H1 (cell line): ENCODE data around the gene DENND1A. TPM values are rescaled to one million over a fixed set of nuclear protein-coding genes. Genes with fewer than 3 reads are reported as not detected.

Source experiments
- CTCF ChIA-PET: fragments of 300-600 bp; sonication (Branson Sonifier 250); formaldehyde crosslinking; loops from one replicate; lab custom pipeline; 2021; ENCODE audit not compliant: partially characterized antibody; lab: Charles Lee
- POLR2A ChIA-PET: fragments of 300-600 bp; sonication (Branson Sonifier 250); formaldehyde crosslinking; loops from one replicate; lab custom pipeline; 2021; ENCODE audit warnings: inconsistent platforms; ENCODE audit not compliant: partially characterized antibody; lab: Charles Lee
- DNase-seq, 2 experiments: peaks; one replicate each; pipeline versions ENCODE4 v3.0.0 to v3.0.0-alpha.2; 2010 to 2022; ENCODE audit warnings: low spot score in 2 of 2, low read depth in 1 of 2, mixed read lengths in 1 of 2
- FAIRE-seq: peaks from 2 replicates; lab custom pipeline; 2011; peaks lifted over from hg19 to GRCh38; lab: Jason Lieb, UNC
- H2AFZ ChIP-seq: 2 replicates; pipeline ENCODE4 v1.8.1; 2012; ENCODE audit warnings: low read length, inconsistent platforms
- H2AK5ac ChIP-seq: 2 replicates; pipeline ENCODE4 v1.6.1; 2013; ENCODE audit warnings: low read depth, low read length
- H2BK120ac ChIP-seq: replicated peaks from 2 replicates; pipeline ENCODE3; 2013; ENCODE audit warnings: low read depth, low read length, inconsistent platforms
- H2BK12ac ChIP-seq: 2 replicates; pipeline ENCODE4 v1.6.1; 2013; ENCODE audit warnings: low read depth, low read length
- H2BK15ac ChIP-seq: 2 replicates; pipeline ENCODE4 v1.6.1; 2013; ENCODE audit warnings: low read length
- H2BK20ac ChIP-seq: 2 replicates; pipeline ENCODE4 v1.6.1; 2013; ENCODE audit warnings: low read length
- H2BK5ac ChIP-seq: 2 replicates; pipeline ENCODE4 v1.6.1; 2013; ENCODE audit warnings: low read depth, low read length
- H3K14ac ChIP-seq: 2 replicates; pipeline ENCODE4 v1.6.1; 2013; ENCODE audit warnings: inconsistent platforms; ENCODE audit not compliant: insufficient read length
- H3K18ac ChIP-seq: 2 replicates; pipeline ENCODE4 v1.6.1; 2013; ENCODE audit warnings: low read length; ENCODE audit errors: extremely low read depth
- H3K23ac ChIP-seq: 2 replicates; pipeline ENCODE4 v1.6.1; 2013; ENCODE audit warnings: inconsistent platforms; ENCODE audit not compliant: insufficient read length
- H3K23me2 ChIP-seq: 2 replicates; pipeline ENCODE4 v1.6.1; 2013; ENCODE audit warnings: low read depth, low read length
- H3K27ac ChIP-seq: 2 replicates; pipeline ENCODE4 v1.6.1; 2011; ENCODE audit warnings: low read depth, low read length, inconsistent platforms
- H3K27me3 ChIP-seq, 4 experiments: replicated peaks in 1 of 4; 1 replicate in 1 of 4; 2 replicates in 3 of 4; pipeline versions ENCODE4 v1.6.1 to v1.8.1; 2011 to 2013; ENCODE audit warnings: low read length in 3 of 4, mild to moderate bottlenecking in 3 of 4, inconsistent platforms in 2 of 4, mixed read lengths in 2 of 4, moderate library complexity in 1 of 4; ENCODE audit not compliant: control insufficient read depth in 3 of 4, insufficient read depth in 3 of 4; ENCODE audit errors: extremely low read depth in 1 of 4
- H3K36me3 ChIP-seq, 4 experiments: 2 replicates each; pipeline versions ENCODE4 v1.6.1 to v1.8.1; 2011 to 2013; ENCODE audit warnings: mild to moderate bottlenecking in 4 of 4, low read length in 3 of 4, moderate library complexity in 2 of 4, control low read depth in 1 of 4, inconsistent platforms in 1 of 4; ENCODE audit not compliant: insufficient read depth in 4 of 4, control insufficient read depth in 2 of 4
- H3K4ac ChIP-seq: replicated peaks from 2 replicates; pipeline ENCODE3; 2013; ENCODE audit warnings: low read length, low read depth, mixed read lengths, inconsistent platforms; ENCODE audit not compliant: insufficient read length
- H3K4me1 ChIP-seq, 4 experiments: replicated peaks in 1 of 4; 1 replicate in 1 of 4; 2 replicates in 3 of 4; pipeline versions ENCODE4 v1.6.1 to v1.8.1; 2011 to 2013; ENCODE audit warnings: low read length in 3 of 4, inconsistent platforms in 2 of 4, mixed read lengths in 1 of 4; ENCODE audit not compliant: insufficient read depth in 4 of 4, control insufficient read depth in 3 of 4
- H3K4me2 ChIP-seq, 2 experiments: 2 replicates each; pipeline versions ENCODE4 v1.6.1 to v1.8.1; 2011 to 2013; ENCODE audit warnings: low read depth in 2 of 2, low read length in 2 of 2, control low read depth in 1 of 2, inconsistent platforms in 1 of 2, mild to moderate bottlenecking in 1 of 2; ENCODE audit not compliant: insufficient read depth in 1 of 2
- H3K4me3 ChIP-seq, 4 experiments: fragments of 200-600, 300-600 bp in 1 of 4; sonication (generic), shearing (Covaris generic), sonication (Bioruptor Twin) in 1 of 4; 2 replicates each; pipeline versions ENCODE4 v1.5.1 to v1.8.1; 2011 to 2016; ENCODE audit warnings: low read length in 4 of 4, low read depth in 3 of 4, control low read depth in 2 of 4, inconsistent platforms in 2 of 4, mild to moderate bottlenecking in 2 of 4, mixed read lengths in 1 of 4, moderate library complexity in 1 of 4; ENCODE audit not compliant: insufficient read depth in 2 of 4; ENCODE audit errors: extremely low read depth in 1 of 4
- H3K56ac ChIP-seq: replicated peaks from 2 replicates; pipeline ENCODE3; 2013; ENCODE audit warnings: low read depth, mild to moderate bottlenecking, mixed read lengths, low read length, inconsistent platforms; ENCODE audit not compliant: insufficient read length
- H3K79me1 ChIP-seq: 2 replicates; pipeline ENCODE4 v1.6.1; 2013; ENCODE audit warnings: low read depth, low read length, control low read depth
- H3K79me2 ChIP-seq, 2 experiments: 2 replicates each; pipeline versions ENCODE4 v1.6.1 to v1.8.1; 2012 to 2013; ENCODE audit warnings: low read length in 2 of 2, mild to moderate bottlenecking in 2 of 2, inconsistent platforms in 1 of 2; ENCODE audit not compliant: insufficient read depth in 2 of 2, control insufficient read depth in 1 of 2
- H3K9ac ChIP-seq, 4 experiments: replicated peaks in 1 of 4; 1 replicate in 1 of 4; 2 replicates in 3 of 4; pipeline versions ENCODE4 v1.6.1 to v1.8.1; 2011 to 2013; ENCODE audit warnings: low read depth in 3 of 4, low read length in 3 of 4, control low read depth in 2 of 4, mild to moderate bottlenecking in 2 of 4, moderate library complexity in 2 of 4, inconsistent platforms in 1 of 4; ENCODE audit errors: extremely low read depth in 1 of 4
- H3K9me3 ChIP-seq, 2 experiments: 2 replicates each; pipeline versions ENCODE4 v1.6.1 to v1.8.1; 2012 to 2013; ENCODE audit warnings: mild to moderate bottlenecking in 2 of 2, moderate library complexity in 2 of 2, control low read depth in 1 of 2, inconsistent platforms in 1 of 2, low read depth in 1 of 2, low read length in 1 of 2, mixed read lengths in 1 of 2; ENCODE audit not compliant: insufficient read depth in 2 of 2
- H4K20me1 ChIP-seq, 2 experiments: replicated peaks in 1 of 2; 2 replicates each; pipeline versions ENCODE3 to v1.8.1; 2011 to 2013; ENCODE audit warnings: inconsistent platforms in 2 of 2, low read length in 2 of 2, mild to moderate bottlenecking in 1 of 2; ENCODE audit not compliant: insufficient read depth in 2 of 2, control insufficient read depth in 1 of 2
- H4K5ac ChIP-seq: 2 replicates; pipeline ENCODE4 v1.6.1; 2013; ENCODE audit warnings: low read length, low read depth, mixed read lengths, inconsistent platforms; ENCODE audit not compliant: insufficient read length
- H4K8ac ChIP-seq: 2 replicates; pipeline ENCODE4 v1.8.0; 2013; ENCODE audit warnings: mild to moderate bottlenecking, moderate library complexity, low read length, inconsistent platforms; ENCODE audit not compliant: insufficient read depth; ENCODE audit errors: extremely low read depth
- H4K91ac ChIP-seq: replicated peaks from 2 replicates; pipeline ENCODE3; 2013; ENCODE audit warnings: low read length, mixed read lengths, inconsistent platforms; ENCODE audit not compliant: insufficient read length
- CTBP2 ChIP-seq: IDR thresholded peaks from 2 replicates; pipeline ENCODE4 v1.7.0; 2011; ENCODE audit warnings: borderline replicate concordance, mild to moderate bottlenecking, moderate library complexity, mixed read lengths, low read length; ENCODE audit not compliant: insufficient read depth, insufficient read length
- NRF1 ChIP-seq: IDR thresholded peaks from 2 replicates; pipeline ENCODE4 v1.6.1; 2011; ENCODE audit warnings: mild to moderate bottlenecking, low read depth, low read length, improper control_type of control experiment
- WGBS, 2 experiments: shearing (Covaris generic) in 1 of 2; methylation state at CpG; one replicate each; pipeline versions ENCODE4 v1.1.6 to v1.1.7; 2013 to 2015; ENCODE audit warnings: low lambda C conversion rate in 2 of 2, mixed read lengths in 2 of 2, inconsistent platforms in 1 of 2, low coverage in 1 of 2, missing lambda C conversion rate in 1 of 2; ENCODE audit not compliant: insufficient replicate concordance in 2 of 2, insufficient coverage in 1 of 2, insufficient read length in 1 of 2; ENCODE audit errors: extremely low coverage in 1 of 2, missing lambda C conversion rate in 1 of 2; 5-methylcytosine and 5-hydroxymethylcytosine counted together
- polyA plus RNA-seq, 7 experiments: library from polyadenylated mRNA; depleted of rRNA in 3 of 7; stranded (reverse) in 5 of 7; unstranded in 2 of 7; fragments of >200 nt in 5 of 7; fragments of 200-250 nt in 2 of 7; gene quantifications; 1 replicate in 5 of 7; 2 replicates in 1 of 7; 4 replicates in 1 of 7; pipeline versions ENCODE4 v1.2.1 to v1.2.3, GENCODE V29; 2011 to 2013; ENCODE audit warnings: missing spikeins in 2 of 7, mixed read lengths in 2 of 7
- total RNA-seq: library from RNA; stranded (reverse); fragmentation: NEBNext Ultra II Directional; extraction: Animal tissue kit (Norgen Biotek cat#: 25700); gene quantifications from 2 replicates; pipeline ENCODE4 v1.2.1, GENCODE V29; 2021

DENND1A gene
- total and polyA plus RNA-seq, 2 of the 8 experiments (the other 6 are each of a cell fraction or from before 2014, with no cell fraction given): 24.1 to 26.4 TPM

DNA sequence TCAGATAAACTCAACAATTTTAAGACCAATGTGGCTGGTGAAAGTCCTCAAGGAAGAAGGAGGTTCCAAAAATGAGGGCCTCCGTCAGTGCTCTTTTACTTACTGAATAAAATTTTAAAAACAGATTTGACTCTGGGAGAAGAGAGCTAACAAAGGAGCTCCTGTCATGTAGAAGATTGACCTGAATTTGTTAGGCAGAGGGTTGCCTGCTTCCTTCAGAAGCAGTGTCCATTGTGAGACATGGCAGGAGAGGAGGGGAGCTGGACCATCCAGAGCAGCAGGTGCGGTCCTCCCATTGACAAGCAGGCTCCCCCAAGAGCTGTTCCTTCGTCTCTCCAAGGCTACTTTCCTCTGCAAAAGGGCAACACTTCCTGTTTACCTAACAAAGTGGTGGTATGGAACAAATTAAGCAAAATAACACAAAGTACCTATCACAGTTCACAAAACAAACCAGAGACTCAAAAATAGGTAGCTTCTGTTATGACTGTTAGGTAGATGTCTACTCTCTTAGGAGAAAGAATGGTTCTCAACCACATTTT, 238.1 kb downstream of the DENND1A start:
- Histone ChIP-seq H4K20me1 (no peaks in the 10 kb centered on the region), H2BK5ac (no peak overlapping the region), H3K56ac (no peak overlapping the region), H2BK15ac (no peak overlapping the region), H3K4me1 (peaks cover 0 to 3% (median 0%) of the 10 kb centered on the region in 4 experiments; a peak in 2 of 7 replicates), H3K23ac (no peak overlapping the region), H3K14ac (no peak overlapping the region), H3K4me3 (no peak overlapping the region), H3K79me1 (no peaks in the 10 kb centered on the region; the same call in 1 of the 2 replicates), H3K36me3 (no peaks in the 10 kb centered on the region), H3K23me2 (no peaks in the 10 kb centered on the region), H3K9me3 (no peaks in the 10 kb centered on the region), H3K9ac (no peak overlapping the region), H2BK20ac (no peak overlapping the region), H4K5ac (no peak overlapping the region), H2AFZ (no peak overlapping the region), H2BK12ac (no peak overlapping the region), H3K4me2 (no peak overlapping the region), H2BK120ac (no peak overlapping the region), H3K27ac (no peak overlapping the region), H3K18ac (no peak overlapping the region), H3K4ac (no peak overlapping the region), H4K8ac (no peak overlapping the region), H3K79me2 (no peaks in the 10 kb centered on the region), H3K27me3 (no peaks in the 10 kb centered on the region), H2AK5ac (no peak overlapping the region), H4K91ac (no peak overlapping the region)
- DNase-seq (no peak), FAIRE-seq (no peak)
- POLR2A ChIA-PET: interaction anchor here (1.5 kb wide), 1 partner anchor 20 kb away, joined by 3 read pairs; no protein-coding TSS in a partner anchor
- CTCF ChIA-PET: interaction anchor here (1.1 to 1.5 kb wide), 6 partner anchors 8 to 307 kb away, joined by 3 to 5 read pairs (median 3); no protein-coding TSS in a partner anchor
- WGBS, 2 experiments: 96% methylated on average over 3 of the region's 3 CpGs; no CpG with 5 or more reads in 1 of the 2 experiments
- no peak for TF ChIP-seq CTBP2
- TF ChIP-seq NRF1: no peak
